Lower leg skin (tissue), 4 donors: ENCODE data around the gene ASB6. TPM values are rescaled to one million over a fixed set of nuclear protein-coding genes. Genes with fewer than 3 reads are reported as not detected.

Experiments
- DNase-seq, 2 donors: peaks; one replicate each; pipeline ENCODE4 v3.0.0-alpha.2; 2019; ENCODE audit warnings: low spot score in 2 of 2
- H3K4me3 ChIP-seq: fragments of 200-600 bp; sonication (generic); 2 replicates; pipeline ENCODE4 v1.5.1; 2017; ENCODE audit warnings: mild to moderate bottlenecking, low read depth; ENCODE audit not compliant: poor library complexity, severe bottlenecking
- CTCF ChIP-seq, 3 donors: fragments of 450-650 bp; IDR thresholded peaks; one replicate each; pipeline ENCODE4 v1.5.1; 2016; ENCODE audit warnings: antibody characterized with exemption in 3 of 3, mild to moderate bottlenecking in 3 of 3, moderate library complexity in 2 of 3
- POLR2A ChIP-seq, 2 donors: fragments of 450-650 bp; IDR thresholded peaks; one replicate each; pipeline ENCODE4 v1.6.1; 2016 to 2017; ENCODE audit warnings: antibody characterized with exemption in 2 of 2, mild to moderate bottlenecking in 1 of 2, moderate library complexity in 1 of 2
- WGBS, 2 donors: methylation state at CpG; one replicate each; pipeline ENCODE4 v1.1.5; 2018; 5-methylcytosine and 5-hydroxymethylcytosine counted together
- intact Hi-C: fragments of 100-400 bp; cut with DNase I; formaldehyde crosslinking; loops from one replicate; pipeline ENCODE4 v1.15.0; 2023; ENCODE audit warnings: low total_unique reads
- total RNA-seq, 4 donors: library from RNA; depleted of rRNA; stranded (reverse); fragments of >200 nt; gene quantifications; one replicate each; pipeline ENCODE4 v1.1.0, GENCODE V29; 2016

Gene ASB6
- total RNA-seq, 4 donors from 2014 or later, result 33.0 to 46.9 (median 40.1) TPM

- 69 to 74% methylated on average over 19 of the region's 19 CpGs for WGBS, 2 donors
- intact Hi-C loops, result loop anchor here (5.0 kb wide), 1 partner anchor 476 kb away; no protein-coding TSS in a partner anchor
- TF ChIP-seq CTCF (IDR thresholded peaks at IDR 0.05), result no peak
- TF ChIP-seq POLR2A (IDR thresholded peaks at IDR 0.05), result no peak
These were observed 28.3 kb downstream of the ASB6 start for GRCh38 chr9:129613520-129614175.

GRCh38 chr9:129612815-129613519, 29.0 kb downstream of the ASB6 start:
- TF ChIP-seq POLR2A (IDR thresholded peaks at IDR 0.05) (no peak), CTCF (IDR thresholded peaks at IDR 0.05) (no peak)
- no peak for DNase-seq
- intact Hi-C loops, result loop anchor here (5.0 kb wide), 1 partner anchor 476 kb away; no protein-coding TSS in a partner anchor
- WGBS, 2 donors, result 78% methylated on average over 12 to 15 of the region's 15 CpGs
- no peak overlapping the region for H3K4me3 ChIP-seq

More at GRCh38 chr9:129613520-129614175, 28.3 kb downstream of the ASB6 start:
- H3K4me3 ChIP-seq, result no peak overlapping the region
- no peak for DNase-seq

GRCh38 chr9:129612123-129612522, 29.8 kb downstream of the ASB6 start:
- no peak for DNase-seq
- intact Hi-C loops, result loop anchor here (5.0 kb wide), 1 partner anchor 475 kb away; no protein-coding TSS in a partner anchor
- TF ChIP-seq CTCF (IDR thresholded peaks at IDR 0.05) (no peak), POLR2A (IDR thresholded peaks at IDR 0.05) (no peak)
- 67% methylated on average over 7 of the region's 7 CpGs; no CpG with 5 or more reads in 1 of the 2 donors for WGBS, 2 donors
- no peak overlapping the region for H3K4me3 ChIP-seq

- H3K4me3 ChIP-seq, result no peak overlapping the region
- intact Hi-C loops, result loop anchor here (5.0 kb wide), 1 partner anchor 474 kb away; no protein-coding TSS in a partner anchor
- no peak for DNase-seq
- TF ChIP-seq CTCF (IDR thresholded peaks at IDR 0.05), result no peak
- TF ChIP-seq POLR2A (IDR thresholded peaks at IDR 0.05), result no peak
- 17 to 23% methylated on average over 12 of the region's 12 CpGs for WGBS, 2 donors
These were observed 30.6 kb downstream of the ASB6 start for GRCh38 chr9:129611307-129611800.

- TF ChIP-seq CTCF (IDR thresholded peaks at IDR 0.05) (peak in 1 of 3 donors; percentile 88), POLR2A (IDR thresholded peaks at IDR 0.05) (no peak)
- H3K4me3 ChIP-seq, result no peak overlapping the region
- WGBS, 2 donors, result 0 to 1% methylated on average over 49 to 54 of the region's 66 CpGs
- intact Hi-C loops, result loop anchor here (5.0 kb wide), 1 partner anchor 473 kb away; no protein-coding TSS in a partner anchor
- DNase-seq, result peak in 1 of 2 donors; percentile 96
These were observed 31.3 kb downstream of the ASB6 start for GRCh38 chr9:129610473-129611306.
